EL (cell line): ENCODE results near the gene LRRC8C.

ENCODE experiments used
- DNase-seq: peaks from one replicate; pipeline ENCODE4 v3.0.0-alpha.2; 2016

Gene LRRC8C

GRCh38 chr1:89706700-89707012 is 73.7 kb downstream of the LRRC8C start:
- no peak for DNase-seq

GRCh38 chr1:89708751-89709375 is 75.9 kb downstream of the LRRC8C start:
- no peak for DNase-seq

- DNase-seq = no peak
Measured at GRCh38 chr1:89710498-89711139, 77.7 kb downstream of the LRRC8C start.

GRCh38 chr1:89711140-89711778 is 78.3 kb downstream of the LRRC8C start:
- DNase-seq = no peak

- DNase-seq = no peak
Measured at GRCh38 chr1:89712420-89712819, 79.5 kb downstream of the LRRC8C start.

- no peak for DNase-seq
Measured at GRCh38 chr1:89715677-89716076, 82.8 kb downstream of the LRRC8C start.

- DNase-seq = peak; percentile 18
Measured at GRCh38 chr1:89719502-89720306, 86.8 kb downstream of the LRRC8C start.

- no peak for DNase-seq
Measured at GRCh38 chr1:89720839-89721238, 87.9 kb downstream of the LRRC8C start.

- peak; percentile 73 for DNase-seq
Measured at GRCh38 chr1:89721351-89721750, 88.4 kb downstream of the LRRC8C start.

- DNase-seq = no peak
Measured at GRCh38 chr1:89723144-89723543, 90.2 kb downstream of the LRRC8C start.

GRCh38 chr1:89723863-89724262 is 90.9 kb downstream of the LRRC8C start:
- no peak for DNase-seq

GRCh38 chr1:89724369-89725010 is 91.6 kb downstream of the LRRC8C start:
- DNase-seq = peak; percentile 51

- DNase-seq = peak; percentile 59
Measured at GRCh38 chr1:89725011-89725370, 92.1 kb downstream of the LRRC8C start.

GRCh38 chr1:89725631-89726030 is 92.7 kb downstream of the LRRC8C start:
- no peak for DNase-seq

- DNase-seq = no peak
Measured at GRCh38 chr1:89727517-89728312, 94.8 kb downstream of the LRRC8C start.

- DNase-seq = no peak
Measured at GRCh38 chr1:89728381-89728780, 95.5 kb downstream of the LRRC8C start.

- no peak for DNase-seq
Measured at GRCh38 chr1:89732206-89732605, 99.3 kb downstream of the LRRC8C start.

GRCh38 chr1:89732643-89733222 is 99.8 kb downstream of the LRRC8C start:
- DNase-seq = no peak

GRCh38 chr1:89733748-89734147 is 100.8 kb downstream of the LRRC8C start:
- no peak for DNase-seq

- no peak for DNase-seq
Measured at GRCh38 chr1:89734442-89734841, 101.5 kb downstream of the LRRC8C start.

GRCh38 chr1:89735479-89735878 is 102.6 kb downstream of the LRRC8C start:
- DNase-seq = no peak
